GM21723 (cell line): ENCODE data around the gene CACNG6.
"Not testable (repeated sequence)": the region's sequence is repeated elsewhere in the genome, so short reads cannot be mapped to it uniquely, and the experiment has no call there.

ENCODE experiments used
- ATAC-seq: cut with Tn5 transposase; IDR thresholded peaks from one replicate; pipeline ENCODE4 v1.9.1; 2021; ENCODE audit warnings: mild to moderate bottlenecking, moderate library complexity; ENCODE audit not compliant: unreplicated experiment

The CACNG6 gene

DNA sequence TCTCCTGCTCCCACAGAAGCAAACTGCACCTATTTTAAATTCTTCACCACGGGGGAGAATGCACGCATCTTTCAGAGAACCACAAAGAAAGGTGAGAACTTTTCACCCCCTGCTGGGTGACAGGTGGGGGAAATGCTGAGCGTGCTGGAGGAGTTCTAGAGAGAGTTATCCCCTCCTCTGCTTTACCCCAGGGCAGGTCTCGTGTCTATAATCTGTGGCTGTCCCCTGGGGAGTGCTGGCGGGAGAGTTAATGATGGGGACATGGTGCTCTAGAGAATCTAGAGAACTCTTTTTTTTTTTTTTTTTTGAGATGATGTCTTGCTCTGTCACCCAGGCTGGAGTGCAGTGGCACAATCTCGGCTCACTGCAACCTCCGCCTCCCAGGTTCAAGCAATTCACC, 6.8 kb downstream of the CACNG6 start:
- ATAC-seq = no peak

DNA sequence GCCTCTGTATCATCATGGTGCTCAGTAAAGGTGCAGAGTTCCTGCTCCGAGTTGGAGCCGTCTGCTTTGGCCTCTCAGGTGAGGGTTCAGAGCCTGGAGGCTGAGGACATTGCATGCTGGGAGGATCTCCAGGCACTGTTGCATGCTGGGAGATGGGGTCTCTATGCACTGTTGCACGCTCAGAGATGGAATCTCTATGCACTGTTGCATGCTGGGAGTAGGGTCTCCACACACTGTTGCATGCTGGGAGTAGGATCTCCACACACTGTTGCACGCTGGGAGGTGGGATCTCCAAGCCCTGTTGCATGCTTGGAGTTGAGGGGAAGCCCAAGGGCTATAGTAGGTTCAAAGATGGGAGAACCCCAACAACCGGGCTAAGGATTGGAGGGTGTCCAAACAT, 8.3 kb downstream of the CACNG6 start:
- ATAC-seq = no peak

DNA sequence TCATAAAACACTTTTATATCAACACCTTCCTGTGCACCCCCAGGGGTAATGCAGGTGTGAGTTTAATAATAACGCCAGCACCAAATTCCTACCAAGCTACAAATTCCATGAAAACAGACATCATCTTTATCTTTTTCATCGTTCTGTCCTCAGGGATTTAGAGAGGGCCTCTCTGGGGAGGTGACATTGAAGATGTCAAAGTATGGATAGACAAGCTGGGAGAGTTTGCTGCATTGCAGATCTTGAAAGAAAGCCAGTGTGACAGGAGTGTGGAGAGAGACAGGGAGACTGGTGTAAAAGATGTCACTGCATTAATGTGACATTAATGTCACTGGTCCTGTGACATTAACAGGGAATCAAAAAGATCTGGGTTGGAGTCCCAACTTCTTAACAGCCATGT, 10.1 kb downstream of the CACNG6 start:
- no peak for ATAC-seq

DNA sequence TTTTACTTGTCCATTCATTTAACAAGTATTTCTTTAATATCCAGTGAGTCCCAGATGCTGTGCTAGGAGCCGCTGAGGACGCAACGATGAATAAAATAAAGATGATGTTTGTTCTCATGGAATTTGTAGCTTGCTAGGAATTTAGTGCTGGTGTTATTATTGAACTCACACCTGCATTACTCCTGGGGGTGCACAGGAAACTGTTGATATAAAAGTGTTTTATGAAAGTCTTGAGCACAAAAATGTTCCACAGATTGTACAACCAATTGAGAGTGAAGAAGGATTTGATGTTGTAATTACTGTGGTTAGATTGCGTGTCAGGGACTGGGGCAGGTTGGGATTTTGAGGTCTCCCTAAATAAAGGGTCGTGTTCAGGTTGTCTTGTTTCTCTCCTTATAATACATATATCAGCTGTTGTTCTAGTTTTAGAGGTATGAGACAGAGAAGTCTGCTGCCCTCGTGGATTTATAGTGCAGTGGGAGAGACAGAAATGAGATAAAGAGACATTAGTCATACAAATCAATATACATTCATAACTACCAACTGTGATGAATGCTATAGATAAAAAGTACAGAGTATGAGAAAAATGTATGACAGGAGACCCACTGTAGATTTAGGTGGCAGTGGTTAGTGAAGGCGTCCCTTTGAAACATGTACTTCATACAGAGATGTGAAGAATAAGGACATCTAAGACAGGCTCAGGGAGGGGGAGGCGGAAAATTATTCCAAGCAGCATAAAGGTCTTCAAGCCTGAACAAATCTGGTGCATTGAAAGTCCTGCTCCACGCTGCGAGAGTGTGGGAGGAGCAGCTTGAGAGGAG, 11.3 kb downstream of the CACNG6 start:
- ATAC-seq = no peak

DNA sequence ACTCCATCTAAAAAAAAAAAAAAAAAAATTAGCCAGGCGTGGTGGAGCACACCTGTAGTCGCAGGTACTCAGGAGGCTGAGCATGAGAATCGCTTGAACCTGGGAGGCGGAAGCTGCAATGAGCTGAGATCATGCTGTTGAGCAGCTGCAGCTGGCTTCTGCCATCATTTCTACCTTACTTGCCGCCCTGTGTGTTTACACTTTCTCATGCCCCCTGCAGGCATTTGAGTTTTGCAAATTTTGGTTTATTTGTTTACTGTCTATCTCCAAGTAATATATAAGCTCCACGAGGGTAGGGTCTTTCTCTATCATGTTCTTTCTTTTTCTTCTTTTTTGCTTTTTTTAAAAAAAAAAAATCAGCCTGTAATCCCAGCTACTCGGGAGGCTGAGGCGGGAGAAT, 18.0 kb downstream of the CACNG6 start:
- ATAC-seq = no peak

DNA sequence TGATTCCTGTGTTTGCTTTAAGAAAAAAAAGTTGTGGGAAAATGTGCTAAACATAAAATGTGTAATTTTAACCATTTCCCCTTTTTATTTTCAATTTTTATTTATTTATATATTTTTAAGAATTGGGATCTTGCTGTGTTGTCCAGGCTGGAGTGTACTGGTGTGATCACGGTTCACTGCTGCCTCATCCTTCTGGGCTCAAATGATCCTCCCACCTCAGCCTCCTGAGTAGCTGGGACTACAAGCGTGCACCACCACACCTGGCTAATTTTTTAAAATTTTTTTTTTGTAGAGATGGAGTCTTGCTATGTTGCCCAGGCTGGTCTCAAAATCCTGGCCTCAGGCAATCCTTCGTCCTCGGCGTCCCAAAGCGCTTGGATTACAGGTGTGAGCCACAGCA, 19.0 kb downstream of the CACNG6 start:
- ATAC-seq = no peak

DNA sequence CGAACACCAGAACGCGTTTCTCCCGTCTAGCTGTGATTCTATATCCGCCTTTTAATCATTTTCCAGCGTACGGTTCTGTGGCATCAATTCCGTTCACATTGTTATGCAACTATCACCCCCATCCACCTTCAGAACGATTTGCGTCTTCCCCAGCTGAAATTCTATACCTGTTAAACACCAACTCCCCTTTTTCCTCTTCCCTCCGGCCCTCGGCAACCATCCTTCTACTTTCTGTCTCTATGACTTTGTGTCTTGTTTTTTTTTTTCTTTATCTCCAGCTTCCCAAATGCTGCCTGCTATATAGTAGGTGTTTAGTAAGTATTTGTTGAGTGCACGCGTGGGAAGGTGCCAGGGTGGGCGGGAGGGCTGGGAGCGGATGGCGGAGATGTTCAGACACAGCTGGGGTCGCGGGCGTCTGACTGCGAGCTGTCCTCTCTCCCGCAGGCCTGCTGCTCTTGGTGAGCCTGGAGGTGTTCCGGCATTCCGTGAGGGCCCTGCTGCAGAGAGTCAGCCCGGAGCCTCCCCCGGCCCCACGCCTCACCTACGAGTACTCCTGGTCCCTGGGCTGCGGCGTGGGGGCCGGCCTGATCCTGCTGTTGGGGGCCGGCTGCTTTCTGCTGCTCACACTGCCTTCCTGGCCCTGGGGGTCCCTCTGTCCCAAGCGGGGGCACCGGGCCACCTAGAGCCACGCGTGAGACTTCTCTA, 20.2 kb downstream of the CACNG6 start:
- ATAC-seq = no peak

DNA sequence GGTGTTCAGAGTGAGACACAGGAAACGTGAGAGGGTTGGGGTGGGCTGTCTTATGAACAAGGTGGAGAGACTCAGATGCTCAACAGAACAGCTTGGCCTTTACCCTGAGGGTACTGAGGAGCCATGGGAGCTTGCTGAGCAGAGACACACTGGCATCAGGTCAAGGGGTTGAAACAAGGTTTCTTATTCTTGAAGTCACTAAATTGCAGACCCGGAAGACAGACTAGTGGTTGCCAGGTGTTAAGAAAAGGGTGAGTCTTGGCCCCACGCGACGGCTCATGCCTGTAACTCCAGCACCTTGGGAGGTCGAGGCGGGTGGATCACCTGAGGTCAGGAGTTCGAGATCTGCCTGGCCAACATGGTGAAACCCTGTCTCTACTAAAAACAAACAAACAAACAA, 22.4 kb downstream of the CACNG6 start:
- ATAC-seq = no peak

DNA sequence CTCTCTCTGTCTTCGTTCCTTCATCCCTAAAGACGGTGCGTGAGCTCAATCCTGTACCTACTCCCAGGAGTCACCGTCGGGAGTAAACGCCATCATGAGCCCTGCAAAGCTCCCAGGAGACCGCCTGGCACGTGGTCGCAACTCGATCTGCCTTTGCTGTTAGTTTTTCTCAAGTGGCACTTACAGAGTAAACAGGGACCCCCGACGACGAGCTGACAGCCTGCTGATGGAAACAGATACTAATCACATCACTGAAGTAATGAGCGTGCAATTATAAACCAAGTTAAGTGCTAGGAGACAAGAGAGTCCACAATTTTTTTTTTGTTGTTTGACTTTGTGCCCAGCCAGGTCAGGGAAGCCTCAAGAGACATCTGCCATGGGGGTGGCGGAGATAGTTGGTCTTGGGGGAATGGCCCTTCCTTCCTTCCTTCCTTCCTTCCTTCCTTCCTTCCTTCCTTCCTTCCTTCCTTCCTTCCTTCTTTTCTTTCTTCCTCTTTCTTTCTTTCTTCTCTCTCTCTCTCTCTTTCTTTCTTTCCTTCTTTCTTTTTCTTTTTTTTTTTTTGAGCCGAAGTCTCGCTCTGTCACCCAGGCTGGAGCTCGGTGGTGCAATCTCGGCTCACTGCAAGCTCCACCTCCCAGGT, 23.6 kb downstream of the CACNG6 start:
- ATAC-seq = no peak

DNA sequence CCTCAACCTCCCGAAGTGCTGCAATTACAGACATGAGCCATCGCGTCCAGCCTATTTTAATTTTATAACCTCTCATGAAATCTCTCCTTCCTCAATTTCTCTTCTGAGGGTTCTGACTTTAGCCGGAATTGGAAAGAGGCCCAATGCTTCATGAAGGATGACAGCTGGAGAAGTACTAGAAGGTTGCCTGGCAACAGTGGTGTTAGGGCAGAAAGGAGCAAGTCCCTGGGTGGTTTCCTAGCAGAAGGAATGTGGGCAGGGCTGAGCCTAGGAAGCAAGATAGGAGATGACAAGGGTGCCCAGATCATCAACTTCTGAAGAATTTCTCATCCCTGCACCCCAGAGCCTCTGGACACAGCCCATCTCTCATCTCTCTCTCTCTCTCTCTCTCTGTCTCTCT, 25.8 kb downstream of the CACNG6 start:
- no peak for ATAC-seq

DNA sequence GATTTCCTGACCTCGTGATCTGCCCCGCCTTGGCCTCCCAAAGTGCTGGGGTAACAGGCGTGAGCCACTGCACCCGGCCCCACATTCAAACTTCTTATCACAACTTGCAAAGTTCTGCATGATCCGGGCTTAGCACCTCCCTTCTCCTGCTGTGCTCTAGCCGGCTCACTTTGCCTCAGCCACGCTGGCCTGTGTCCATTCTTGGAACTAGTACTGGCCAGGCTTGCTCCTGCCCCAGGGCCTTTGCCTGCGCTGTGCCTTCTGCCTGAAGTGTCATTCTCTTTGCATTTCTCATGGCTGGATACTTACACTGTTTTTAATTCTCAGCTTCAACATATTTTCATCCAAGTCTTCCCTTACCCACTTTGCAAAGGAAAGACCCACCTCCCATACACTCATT, 29.9 kb downstream of the CACNG6 start:
- ATAC-seq = no peak

DNA sequence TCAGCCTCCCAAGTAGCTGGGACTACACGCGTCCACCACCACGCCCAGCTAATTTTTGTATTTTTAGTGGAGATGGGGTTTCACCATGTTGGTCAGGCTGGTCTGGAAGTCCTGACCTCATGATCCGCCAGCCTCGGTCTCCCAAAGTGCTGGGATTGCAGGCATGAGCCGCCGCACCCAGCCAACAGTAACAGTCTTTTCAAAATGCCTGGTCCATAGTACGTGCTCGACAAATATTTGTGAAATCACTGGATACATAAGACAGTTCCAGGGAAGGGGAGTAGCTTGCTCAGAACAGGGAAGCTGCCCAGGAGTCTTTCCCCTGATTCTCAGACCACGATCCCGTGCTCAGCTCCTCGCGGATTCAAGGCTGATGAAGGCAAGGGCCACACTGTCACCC, 30.5 kb downstream of the CACNG6 start:
- ATAC-seq = no peak

DNA sequence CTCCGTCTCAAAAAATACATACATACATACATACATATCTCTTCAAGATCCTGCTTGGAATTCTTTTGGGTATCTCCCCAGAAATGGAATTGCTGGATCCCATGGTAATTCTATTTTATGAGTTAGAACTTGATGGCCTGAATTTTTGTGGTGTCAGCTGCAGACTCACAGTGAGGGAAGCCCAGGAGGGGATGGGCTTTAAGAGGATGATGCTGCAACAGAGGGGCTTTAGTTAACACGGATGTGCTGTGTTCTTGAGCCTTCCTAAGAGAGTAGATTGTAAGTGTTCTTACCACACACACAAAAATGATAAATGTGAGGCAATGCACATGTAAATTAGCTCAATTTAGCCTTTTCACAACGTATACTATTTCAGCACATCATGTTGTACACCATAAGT, 31.8 kb downstream of the CACNG6 start:
- ATAC-seq = no peak

DNA sequence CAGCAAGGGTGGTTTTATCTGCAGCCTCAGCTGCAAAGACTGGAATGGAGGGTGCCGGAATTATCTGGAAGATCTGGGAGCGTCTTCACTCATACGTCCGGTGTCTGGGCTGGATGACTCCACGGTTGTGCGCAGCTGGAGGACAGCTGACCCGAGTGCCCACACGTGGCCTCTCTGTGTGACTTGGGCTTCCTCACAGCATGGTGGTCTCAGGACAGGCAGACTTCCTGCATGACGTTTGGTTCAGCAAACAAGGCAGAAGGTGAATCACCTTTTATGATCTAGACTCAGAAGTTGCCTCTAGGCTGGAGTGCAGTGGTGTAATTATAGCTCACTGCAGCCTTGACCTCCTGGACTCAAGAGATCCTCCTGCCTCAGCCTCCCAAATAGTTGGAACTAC, 33.2 kb downstream of the CACNG6 start:
- ATAC-seq = no peak

DNA sequence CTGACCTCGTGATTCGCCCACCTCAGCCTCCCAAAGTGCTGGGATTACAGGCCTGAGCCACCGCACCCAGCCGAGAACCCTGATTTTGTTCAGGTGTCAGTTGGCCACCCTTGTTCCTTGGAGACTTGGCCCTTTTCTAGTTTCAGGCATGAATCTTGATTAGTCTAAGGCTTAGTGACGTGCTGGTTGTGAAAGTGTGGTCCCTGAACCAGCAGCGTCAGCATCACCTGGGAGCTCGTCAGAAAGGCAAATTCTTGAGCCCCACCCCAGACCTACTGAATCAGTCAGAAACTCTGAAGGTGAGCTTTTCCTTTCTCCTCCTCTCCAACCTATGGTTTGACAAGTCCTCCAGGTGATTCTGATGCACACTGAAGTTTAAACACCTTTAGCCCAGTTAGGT, 35.2 kb downstream of the CACNG6 start:
- no peak for ATAC-seq

DNA sequence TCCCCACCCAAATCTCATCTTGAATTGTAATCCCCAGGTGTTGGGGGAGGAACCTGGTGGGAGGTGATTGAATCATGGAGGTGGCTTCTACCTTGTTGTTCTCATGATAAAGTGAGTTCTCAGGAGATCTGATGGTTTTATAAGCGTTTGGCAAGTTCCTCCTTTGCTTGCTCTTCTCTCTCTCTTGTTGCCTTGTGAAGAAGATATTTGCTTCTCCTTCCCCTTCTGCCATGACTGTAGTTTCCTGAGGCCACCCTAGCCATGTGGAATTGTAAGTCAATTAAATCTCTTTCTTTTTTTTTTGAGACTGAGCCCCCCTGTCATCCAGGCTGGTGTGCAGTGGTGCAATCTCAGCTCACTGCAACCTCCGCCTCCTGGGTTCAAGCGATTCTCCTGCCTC, 37.9 kb downstream of the CACNG6 start:
- ATAC-seq = no peak

DNA sequence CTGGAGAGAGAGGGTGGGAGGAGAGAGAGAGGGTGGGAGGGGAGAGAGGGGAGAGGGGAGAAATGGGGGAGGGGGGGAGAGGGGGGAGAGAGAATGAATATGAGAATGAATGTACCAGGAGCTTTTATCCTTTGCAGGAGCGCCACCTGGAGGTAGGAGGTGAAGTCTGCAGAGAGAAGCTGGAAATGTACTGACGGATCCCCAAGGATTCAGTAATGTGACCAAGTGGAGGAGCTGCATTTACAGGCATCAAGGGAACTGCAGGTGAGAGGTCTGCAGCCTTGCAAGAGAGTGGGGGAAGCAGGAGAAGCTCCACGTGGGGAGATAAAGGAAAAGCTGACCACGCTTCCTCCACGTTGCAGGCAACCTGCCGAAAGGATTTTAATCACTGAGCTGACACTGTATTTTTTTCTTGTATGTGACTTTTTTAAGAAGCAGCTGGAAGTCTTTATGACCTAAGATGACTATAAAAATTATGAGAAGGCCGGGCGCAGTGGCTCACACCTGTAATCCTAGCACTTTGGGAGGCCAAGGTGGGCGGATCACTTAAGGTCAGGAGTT, 38.6 kb downstream of the CACNG6 start:
- ATAC-seq = no peak

DNA sequence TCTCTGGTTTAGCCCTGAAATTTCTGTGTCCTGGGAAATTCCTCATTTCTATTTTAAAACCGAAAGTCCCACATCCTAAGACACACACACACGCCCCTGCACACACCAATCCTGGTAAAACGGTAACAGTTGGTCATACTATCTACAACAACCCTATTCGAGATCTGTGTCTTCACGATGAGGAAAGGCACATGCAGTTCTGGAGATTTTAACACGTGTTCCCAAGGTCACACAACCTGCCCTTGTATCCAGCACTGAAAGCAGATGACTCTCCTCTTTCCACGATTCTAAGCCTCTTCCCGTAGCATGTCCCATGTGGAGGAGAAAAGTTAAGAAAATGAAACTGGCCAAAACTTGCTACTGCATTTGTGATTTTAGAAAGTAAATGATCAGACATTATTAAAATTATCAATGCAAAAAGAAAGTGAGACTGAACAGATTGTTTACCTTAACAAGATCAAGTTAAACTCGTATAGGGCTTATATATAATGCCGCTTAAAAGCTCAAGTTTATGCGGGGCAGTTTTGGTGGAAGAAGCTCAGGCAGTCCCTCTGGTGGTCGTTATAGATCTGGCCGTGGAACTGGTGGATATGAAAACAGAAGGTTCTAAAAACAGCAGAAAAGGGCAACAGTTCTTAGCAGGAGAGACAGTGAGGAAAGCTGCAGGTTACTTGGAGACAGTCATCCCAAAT, 39.6 kb downstream of the CACNG6 start:
- no peak for ATAC-seq

DNA sequence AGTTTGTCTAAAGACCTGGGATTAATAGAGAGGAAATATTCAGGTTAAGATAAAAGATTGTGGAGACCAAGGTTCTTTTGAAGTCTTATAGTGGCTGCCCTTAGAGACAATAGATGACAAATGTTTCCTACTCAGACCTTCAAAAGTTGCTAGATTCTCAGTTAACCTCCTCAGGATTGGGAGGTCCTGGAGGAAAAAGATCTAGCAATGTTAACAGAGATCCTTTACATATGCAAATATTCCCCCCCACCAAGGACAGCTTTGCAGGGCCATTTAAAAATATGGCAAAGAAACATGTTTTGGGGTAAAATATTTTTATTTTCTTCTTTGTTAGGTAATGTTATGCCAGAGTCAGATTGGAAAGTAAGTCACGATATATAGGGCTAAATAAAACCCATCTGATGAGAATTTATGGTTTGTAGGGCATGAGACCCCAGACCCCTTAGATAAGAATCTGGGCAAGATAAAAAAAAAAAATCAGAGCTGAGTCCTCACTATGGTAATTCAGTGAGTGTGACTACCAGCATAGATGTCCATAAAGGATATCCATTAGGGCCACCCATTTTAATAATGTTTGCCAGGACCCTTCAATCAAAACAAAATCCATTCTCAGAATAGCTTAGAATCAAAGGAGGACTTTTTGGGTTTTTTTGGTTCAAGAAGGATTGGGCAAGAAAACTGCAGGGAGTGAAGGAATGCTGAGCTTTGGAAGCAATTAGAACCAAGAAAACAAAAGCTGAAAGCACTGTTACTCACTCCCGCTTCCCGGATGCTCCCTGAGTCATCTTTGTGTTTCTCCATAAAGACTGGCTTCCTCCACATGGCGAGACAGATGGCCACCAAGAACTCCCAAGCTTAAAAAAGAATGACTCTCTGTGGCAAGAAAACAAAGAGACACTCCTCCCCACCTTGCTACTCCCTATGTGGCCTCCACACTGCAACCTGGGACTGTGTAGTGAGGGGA, 44.1 kb downstream of the CACNG6 start:
- no peak for ATAC-seq

DNA sequence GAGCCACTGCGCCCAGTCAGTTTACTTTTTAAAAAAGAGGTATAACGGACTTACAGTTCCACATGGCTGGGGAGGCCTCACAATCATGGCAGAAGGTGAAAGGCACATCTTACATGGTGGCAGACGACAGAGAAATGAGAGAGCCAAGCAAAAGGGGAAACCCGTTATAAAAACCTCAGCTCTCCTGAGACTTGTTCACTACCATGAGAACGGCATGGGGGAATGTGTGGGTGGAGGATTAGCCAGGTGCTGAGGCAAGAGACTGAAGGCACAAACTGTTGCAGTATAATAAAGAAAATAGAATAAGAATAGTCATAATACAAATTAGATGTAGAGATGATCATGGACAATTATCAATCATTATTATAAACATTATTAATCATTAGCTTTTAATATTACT, 45.1 kb downstream of the CACNG6 start:
- not testable (repeated sequence) for ATAC-seq
